Tibial artery (tissue), 4 donors: Measurements from ENCODE around the gene PSME1.

Source experiments
- DNase-seq, 2 donors: peaks; one replicate each; pipeline ENCODE4 v3.0.0-alpha.2; 2019
- H3K27ac ChIP-seq, 2 donors: fragments of 200-600 bp; sonication (generic) in 1 of 2; 1 replicate in 1 of 2; 2 replicates in 1 of 2; pipeline ENCODE4 v1.5.1; 2018 to 2019; ENCODE audit warnings: mild to moderate bottlenecking in 1 of 2
- H3K27me3 ChIP-seq, 2 donors: fragments of 200-600 bp; sonication (generic) in 1 of 2; one replicate each; pipeline versions ENCODE4 v1.5.1 to v1.6.0; 2016 to 2019
- H3K36me3 ChIP-seq, 3 donors: fragments of 200-600 bp; sonication (generic) in 2 of 3; one replicate each; pipeline ENCODE4 v1.5.1; 2016 to 2019; ENCODE audit warnings: mild to moderate bottlenecking in 2 of 3
- H3K4me1 ChIP-seq, 4 donors: fragments of 200-600 bp; sonication (generic) in 2 of 4; 1 replicate in 3 of 4; 2 replicates in 1 of 4; pipeline ENCODE4 v1.5.1; 2016 to 2019
- H3K4me3 ChIP-seq, 2 donors: fragments of 200-600 bp; sonication (generic) in 1 of 2; 1 replicate in 1 of 2; 2 replicates in 1 of 2; pipeline ENCODE4 v1.5.1; 2018 to 2019; ENCODE audit warnings: mild to moderate bottlenecking in 2 of 2
- H3K9me3 ChIP-seq, 3 donors: fragments of 200-600 bp; sonication (generic) in 1 of 3; one replicate each; pipeline ENCODE4 v1.5.1; 2016 to 2019
- CTCF ChIP-seq, 2 experiments: fragments of 200-600 bp in 1 of 2; fragments of 450-650 bp in 1 of 2; IDR thresholded peaks; one replicate each; pipeline ENCODE4 v1.5.1; 2017 to 2019; ENCODE audit warnings: antibody characterized with exemption in 2 of 2, mild to moderate bottlenecking in 1 of 2, moderate library complexity in 1 of 2
- intact Hi-C: fragments of 100-400 bp; cut with DNase I; formaldehyde crosslinking; loops from one replicate; pipeline ENCODE4 v1.15.0; 2023; ENCODE audit warnings: low total_unique reads

The PSME1 gene

DNA sequence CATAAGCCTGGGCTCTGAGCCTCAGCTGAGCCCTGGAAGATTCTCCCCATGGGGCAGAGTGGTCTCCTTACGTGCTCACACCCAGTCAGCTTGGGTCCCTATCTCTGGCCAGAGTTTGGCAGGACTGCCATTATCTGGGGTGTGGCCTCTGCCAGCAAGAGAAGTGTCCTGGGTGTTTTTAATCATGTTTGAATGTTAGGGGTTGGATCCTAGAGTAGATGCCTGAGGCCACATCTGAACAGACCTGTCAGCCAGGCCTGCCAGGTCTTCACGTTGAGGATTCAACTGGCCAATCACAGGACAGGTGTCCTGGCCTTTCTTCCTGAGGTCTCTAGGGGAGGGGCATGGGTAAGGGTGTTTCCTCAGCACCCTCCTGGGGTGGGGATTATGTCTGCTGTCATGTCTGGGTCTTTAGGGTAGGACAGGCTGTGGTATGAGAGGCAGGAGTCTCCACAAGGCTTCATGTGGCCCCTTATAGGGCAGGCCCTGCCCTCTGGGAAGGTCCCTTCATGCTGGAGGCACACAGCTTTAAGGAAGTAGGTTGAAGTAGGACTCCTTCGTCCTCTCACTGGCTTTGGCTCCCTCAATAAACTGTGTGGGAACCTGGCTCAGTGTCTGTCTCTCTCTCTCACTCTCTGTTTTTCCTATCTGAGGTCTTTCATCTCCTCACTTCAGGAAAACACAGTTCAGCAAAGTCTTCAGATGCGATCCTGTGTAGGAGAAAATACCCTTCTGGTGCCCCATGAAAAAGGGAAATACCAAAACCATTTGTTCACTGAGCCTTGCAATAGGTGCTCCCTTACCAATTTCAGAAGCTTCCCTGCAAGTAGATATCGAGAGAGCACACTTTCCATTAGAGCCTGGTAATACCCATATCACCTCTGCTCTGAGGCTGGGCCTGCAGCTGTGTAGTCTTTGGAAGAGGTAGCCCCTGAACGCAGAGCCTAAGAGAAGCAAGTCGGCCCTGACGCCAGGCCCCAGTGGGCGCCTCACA lies 12.3 kb upstream of the PSME1 start:
- Histone ChIP-seq H3K9me3 (no peaks in the 10 kb centered on the region), H3K4me1 (no peaks in the 10 kb centered on the region), H3K27me3 (no peaks in the 10 kb centered on the region), H3K27ac (no peak overlapping the region), H3K4me3 (no peak overlapping the region), H3K36me3 (peaks cover 51 to 60% (median 53%) of the 10 kb centered on the region in 3 donors)
- TF ChIP-seq CTCF (IDR thresholded peaks at IDR 0.05), result no peak
- DNase-seq, result peak in 1 of 2 donors; percentile 41
- intact Hi-C loops, result no loop called here

- intact Hi-C loops, result no loop called here
- H3K27ac ChIP-seq, result no peak overlapping the region
- no peak for TF ChIP-seq CTCF (IDR thresholded peaks at IDR 0.05)
Observed at GRCh38 chr14:24126939-24127338, 9.1 kb upstream of the PSME1 start.

GRCh38 chr14:24127673-24128072 lies 8.3 kb upstream of the PSME1 start:
- Histone ChIP-seq H3K36me3 (peaks cover 13 to 26% (median 13%) of the 10 kb centered on the region in 3 donors), H3K4me3 (no peak overlapping the region), H3K9me3 (no peaks in the 10 kb centered on the region), H3K27me3 (no peaks in the 10 kb centered on the region), H3K4me1 (peaks cover 0 to 9% (median 0%) of the 10 kb centered on the region in 4 donors), H3K27ac (no peak overlapping the region)
- no peak for TF ChIP-seq CTCF (IDR thresholded peaks at IDR 0.05)
- peak in 1 of 2 donors; percentile 1 for DNase-seq
- intact Hi-C loops, result no loop called here

More at GRCh38 chr14:24126939-24127338, 9.1 kb upstream of the PSME1 start:
- Histone ChIP-seq H3K9me3 (no peaks in the 10 kb centered on the region), H3K4me1 (peaks cover 0 to 9% (median 0%) of the 10 kb centered on the region in 4 donors), H3K27me3 (no peaks in the 10 kb centered on the region), H3K36me3 (peaks cover 19 to 34% (median 21%) of the 10 kb centered on the region in 3 donors), H3K4me3 (no peak overlapping the region)
- no peak for DNase-seq

DNA sequence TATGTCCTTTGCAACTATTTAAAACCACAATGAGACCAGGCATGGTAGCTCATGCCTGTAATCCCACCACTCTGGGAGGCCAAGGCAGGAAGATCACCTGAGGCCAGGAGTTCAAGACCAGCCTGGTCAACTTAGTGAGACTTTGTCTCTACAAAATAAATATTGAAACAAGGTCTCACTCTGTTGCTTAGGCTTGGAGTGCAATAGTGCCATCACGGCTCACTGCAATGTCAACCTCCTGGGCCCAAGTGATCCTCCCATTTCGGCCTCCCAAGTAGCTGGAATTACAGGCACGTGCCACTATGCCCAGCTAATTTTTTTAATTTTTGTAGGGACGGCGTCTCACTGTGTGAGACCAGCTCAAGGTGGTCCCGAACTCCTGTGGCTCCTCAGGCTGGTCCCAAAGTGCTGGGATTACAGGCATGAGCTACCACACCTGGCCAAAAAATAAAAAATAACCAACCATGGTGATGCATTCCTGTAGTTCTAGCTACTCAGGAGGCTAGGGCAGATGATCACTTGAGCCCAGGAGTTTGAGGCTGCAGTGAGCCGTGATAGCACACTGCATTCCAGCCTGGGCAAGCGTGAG lies 6.5 kb upstream of the PSME1 start:
- Histone ChIP-seq H3K9me3 (no peaks in the 10 kb centered on the region), H3K36me3 (peaks cover 0 to 8% (median 0%) of the 10 kb centered on the region in 3 donors), H3K27me3 (no peaks in the 10 kb centered on the region), H3K4me3 (no peak overlapping the region), H3K27ac (no peak overlapping the region), H3K4me1 (peaks cover 0 to 9% (median 0%) of the 10 kb centered on the region in 4 donors)
- intact Hi-C loops, result no loop called here
- peak in 1 of 2 donors; percentile 31 for DNase-seq
- no peak for TF ChIP-seq CTCF (IDR thresholded peaks at IDR 0.05)

GRCh38 chr14:24130380-24130716 lies 5.6 kb upstream of the PSME1 start, which contains the start of gene FITM1:
Gene FITM1, plus strand, starts transcription at chr14:24130659. Its CDS starts 905 bp downstream, at chr14:24131564.
- no peak for TF ChIP-seq CTCF (IDR thresholded peaks at IDR 0.05)
- Histone ChIP-seq H3K27ac (no peak within 1 kb of the TSS), H3K36me3 (peaks cover 0 to 6% (median 0%) of the 10 kb centered on the region in 3 donors), H3K27me3 (no peaks in the 10 kb centered on the region), H3K4me1 (peaks cover 0 to 10% (median 1%) of the 10 kb centered on the region in 4 donors), H3K9me3 (no peaks in the 10 kb centered on the region), H3K4me3 (no peak within 1 kb of the TSS)
- intact Hi-C loops, result no loop called here
- DNase-seq, result no peak
